RPMI7951 (cell line): ENCODE measurements around the gene CSTPP1. TPM values are rescaled to one million over a fixed set of nuclear protein-coding genes. Genes with fewer than 3 reads are reported as not detected.
A peak's percentile ranks its signal among the peaks of the same experiment; 100 is the strongest.
"Not testable (repeated sequence)": the region's sequence is repeated elsewhere in the genome, so short reads cannot be mapped to it uniquely, and the experiment has no call there.

Experiments
- DNase-seq: peaks from one replicate; pipeline ENCODE4 v3.0.0-alpha.2; 2012; ENCODE audit warnings: low read depth
- total RNA-seq: library from RNA; depleted of rRNA; stranded (reverse); fragments of >200 nt; shearing (Covaris generic); gene quantifications from 2 replicates; pipeline ENCODE4 v1.2.3, GENCODE V29; 2014

CSTPP1 gene
- total RNA-seq, 1 experiment from 2014 or later = 33.9 TPM

DNA sequence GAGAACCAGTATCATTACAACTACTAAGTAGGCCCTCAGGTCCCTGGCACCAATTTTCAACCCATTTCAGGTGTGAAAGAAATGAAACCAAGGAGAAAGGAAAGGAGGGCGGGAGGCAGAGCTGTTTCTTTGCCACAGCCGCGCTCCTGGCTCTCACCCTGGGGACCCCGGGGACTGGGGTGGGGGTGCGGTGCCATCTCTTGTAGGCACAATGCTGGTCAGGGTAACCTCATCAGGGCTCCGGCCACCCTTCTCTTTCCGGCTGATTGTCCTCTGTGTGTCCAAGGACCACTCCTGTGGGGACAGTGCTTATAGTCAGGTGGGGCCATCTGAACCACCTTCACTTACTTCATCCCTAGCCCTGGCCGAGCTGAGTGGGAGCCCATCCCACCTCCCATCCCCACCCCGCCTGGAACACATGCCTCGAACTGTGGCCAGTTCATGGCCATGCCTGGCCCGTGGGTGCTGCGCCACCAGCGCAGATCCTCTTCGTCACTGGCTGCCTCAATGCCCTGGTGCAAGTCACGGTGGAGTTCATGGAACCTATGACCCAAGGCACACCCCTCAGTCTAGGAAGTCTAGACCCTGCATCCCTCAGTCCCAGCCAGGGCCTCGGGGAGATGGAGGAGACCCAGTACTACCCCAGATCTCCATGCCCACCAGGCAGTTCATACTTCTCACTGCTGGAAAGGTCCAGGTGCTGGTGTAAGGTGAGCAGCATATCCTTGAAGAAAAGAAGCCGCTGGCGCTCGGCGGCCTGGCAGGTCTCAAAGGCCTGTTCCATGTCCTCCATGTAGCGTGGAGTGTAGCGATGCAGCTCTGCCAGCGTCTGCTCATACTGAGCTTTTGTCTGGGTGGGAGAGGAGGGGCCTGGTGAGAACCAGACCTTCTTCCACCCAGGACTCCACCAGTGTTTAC lies 242.4 kb downstream of the CSTPP1 start:
- DNase-seq = no peak

GRCh38 chr11:47179655-47179991 lies 243.1 kb downstream of the CSTPP1 start:
- peak; percentile 41 for DNase-seq

- no peak for DNase-seq
Measured at GRCh38 chr11:47180006-47180787, 243.6 kb downstream of the CSTPP1 start.

GRCh38 chr11:47181271-47181670 lies 244.7 kb downstream of the CSTPP1 start:
- no peak for DNase-seq

- DNase-seq = no peak
Measured at GRCh38 chr11:47182380-47182779, 245.8 kb downstream of the CSTPP1 start.

DNA sequence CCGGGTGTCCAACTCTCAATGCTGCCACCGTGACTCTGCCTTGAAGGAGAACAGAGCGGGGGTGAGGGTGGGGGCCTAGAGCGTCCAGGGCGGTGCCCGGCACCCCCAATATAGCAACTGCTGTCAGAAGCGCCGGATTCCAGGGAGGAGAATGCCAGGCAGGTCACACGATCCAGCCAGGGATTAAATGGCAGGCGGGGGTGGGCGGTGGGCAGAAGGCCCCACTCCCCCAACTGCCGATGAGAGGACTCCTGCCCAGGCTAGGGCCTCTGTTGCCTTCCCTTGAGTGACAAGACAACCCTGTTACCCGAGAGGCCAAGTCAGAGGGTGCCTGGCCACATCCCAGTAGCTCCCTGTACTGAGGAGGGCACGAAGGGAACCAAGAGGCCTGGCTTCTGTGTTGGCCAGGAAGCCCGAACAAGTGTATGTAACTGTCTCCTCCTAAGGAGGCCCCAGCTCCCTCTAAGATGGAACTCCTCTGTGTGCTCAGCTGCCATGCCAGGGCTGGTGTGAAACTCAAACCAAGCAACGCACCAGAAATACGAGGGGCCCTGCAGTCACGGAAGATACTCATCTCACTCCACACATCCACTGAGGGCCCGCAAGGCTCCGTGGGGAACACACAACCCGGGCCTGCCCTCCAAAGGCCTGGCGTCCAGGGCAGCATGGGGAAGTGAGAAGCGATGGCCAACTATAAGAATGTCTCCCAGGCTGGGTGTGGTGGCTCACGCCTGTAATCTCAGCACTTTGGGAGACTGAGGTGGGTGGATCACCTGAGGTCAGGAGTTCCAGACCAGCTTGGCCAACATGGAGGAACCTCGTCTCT lies 246.7 kb downstream of the CSTPP1 start:
- no peak for DNase-seq

- DNase-seq = no peak
Measured at GRCh38 chr11:47183969-47184368, 247.4 kb downstream of the CSTPP1 start.

GRCh38 chr11:47184711-47185304 lies 248.2 kb downstream of the CSTPP1 start:
- no peak for DNase-seq

DNA sequence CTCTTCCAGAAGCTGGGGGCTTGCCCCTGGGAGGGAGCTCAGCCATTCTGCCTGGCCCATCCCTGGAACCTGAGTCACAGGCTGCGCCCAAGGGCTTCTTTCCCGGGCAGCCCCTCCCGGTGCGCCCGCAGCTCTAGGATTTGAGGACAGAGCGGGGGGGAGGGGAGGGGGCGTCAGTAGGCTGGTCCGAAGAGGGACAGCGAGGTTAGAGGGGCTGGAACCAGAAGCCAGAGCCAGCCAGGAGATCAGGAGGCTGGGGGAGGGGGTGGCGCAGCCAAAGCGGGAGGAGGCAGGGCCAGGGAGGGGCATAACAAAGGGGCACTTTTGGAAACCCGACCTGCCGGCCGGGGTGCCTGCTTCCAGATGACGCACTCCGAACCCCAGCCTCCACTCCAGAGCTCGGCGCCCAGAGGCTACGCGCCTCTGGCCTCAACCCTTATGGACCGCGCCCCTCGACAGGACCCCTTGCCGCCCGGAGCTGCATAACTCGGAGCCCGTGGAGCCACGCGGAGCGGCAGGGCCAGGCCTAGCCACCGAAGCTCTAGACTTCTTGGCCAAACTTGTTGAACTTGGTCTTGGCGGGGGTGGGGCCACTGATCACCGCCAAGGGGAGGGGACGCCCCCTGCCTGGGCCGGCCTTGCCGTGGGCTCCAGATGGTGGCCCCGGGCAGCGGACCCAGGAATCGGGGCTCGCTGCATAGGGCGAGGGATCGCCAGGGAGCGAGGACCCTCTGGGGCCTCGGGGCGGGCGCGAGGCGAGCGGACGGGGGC lies 248.9 kb downstream of the CSTPP1 start:
- DNase-seq = peak; percentile 54

- DNase-seq = peak; percentile 52
Measured at GRCh38 chr11:47186076-47186699, 249.6 kb downstream of the CSTPP1 start, which contains the start of gene PACSIN3. TSS of gene PACSIN3 (minus strand) at chr11:47186434. CDS start at chr11:47182727, 3,707 bp downstream.

- DNase-seq = peak; percentile 57
Measured at GRCh38 chr11:47186700-47187695, 250.4 kb downstream of the CSTPP1 start.

GRCh38 chr11:47187723-47188122 lies 251.2 kb downstream of the CSTPP1 start:
- no peak for DNase-seq

- peak; percentile 35 for DNase-seq
Measured at GRCh38 chr11:47188259-47188658, 251.7 kb downstream of the CSTPP1 start.

- DNase-seq = peak; percentile 39
Measured at GRCh38 chr11:47189100-47189834, 252.7 kb downstream of the CSTPP1 start.

GRCh38 chr11:47191137-47191536 lies 254.6 kb downstream of the CSTPP1 start:
- DNase-seq = peak; percentile 37

DNA sequence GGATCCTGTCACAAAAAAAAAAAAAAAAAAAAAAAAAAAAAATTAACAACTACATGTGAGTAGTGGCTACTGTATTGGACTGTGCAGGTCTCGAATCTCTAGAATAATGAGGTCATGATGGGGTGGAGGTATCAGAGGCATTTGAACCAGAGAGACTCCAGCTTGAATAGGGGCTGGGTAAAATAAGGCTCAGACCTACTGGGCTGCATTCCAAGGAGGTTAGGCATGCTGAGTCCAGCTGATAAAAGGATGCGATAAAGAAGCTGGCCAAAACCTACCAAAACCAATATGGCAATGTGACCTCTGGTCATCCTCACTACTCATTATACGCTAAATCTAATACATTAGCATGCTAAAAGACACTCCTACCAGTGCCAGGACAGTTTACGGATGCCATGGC lies 255.6 kb downstream of the CSTPP1 start:
- DNase-seq = no peak

- DNase-seq = not testable (repeated sequence)
Measured at GRCh38 chr11:47198161-47198560, 261.6 kb downstream of the CSTPP1 start.

- no peak for DNase-seq
Measured at GRCh38 chr11:47201015-47201414, 264.5 kb downstream of the CSTPP1 start.
